22Rv1 (cell line): ENCODE results near the gene CDX2.

Experiments
- ZFX ChIP-seq: fragments of 450-650 bp; IDR thresholded peaks from 2 replicates; pipeline ENCODE4 v1.6.1; 2017; ENCODE audit warnings: antibody characterized with exemption, borderline replicate concordance
- TF ChIP-seq, protein P1 (sequence below): fragments of 450-650 bp; IDR thresholded peaks from 2 replicates; pipeline ENCODE4 v1.5.1; 2017; ENCODE audit warnings: mild to moderate bottlenecking

GRCh38 chr13:27980280-27980998, 11.3 kb upstream of the CDX2 start:
- TF ChIP-seq, protein P1, sequence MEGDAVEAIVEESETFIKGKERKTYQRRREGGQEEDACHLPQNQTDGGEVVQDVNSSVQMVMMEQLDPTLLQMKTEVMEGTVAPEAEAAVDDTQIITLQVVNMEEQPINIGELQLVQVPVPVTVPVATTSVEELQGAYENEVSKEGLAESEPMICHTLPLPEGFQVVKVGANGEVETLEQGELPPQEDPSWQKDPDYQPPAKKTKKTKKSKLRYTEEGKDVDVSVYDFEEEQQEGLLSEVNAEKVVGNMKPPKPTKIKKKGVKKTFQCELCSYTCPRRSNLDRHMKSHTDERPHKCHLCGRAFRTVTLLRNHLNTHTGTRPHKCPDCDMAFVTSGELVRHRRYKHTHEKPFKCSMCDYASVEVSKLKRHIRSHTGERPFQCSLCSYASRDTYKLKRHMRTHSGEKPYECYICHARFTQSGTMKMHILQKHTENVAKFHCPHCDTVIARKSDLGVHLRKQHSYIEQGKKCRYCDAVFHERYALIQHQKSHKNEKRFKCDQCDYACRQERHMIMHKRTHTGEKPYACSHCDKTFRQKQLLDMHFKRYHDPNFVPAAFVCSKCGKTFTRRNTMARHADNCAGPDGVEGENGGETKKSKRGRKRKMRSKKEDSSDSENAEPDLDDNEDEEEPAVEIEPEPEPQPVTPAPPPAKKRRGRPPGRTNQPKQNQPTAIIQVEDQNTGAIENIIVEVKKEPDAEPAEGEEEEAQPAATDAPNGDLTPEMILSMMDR = no peak
- TF ChIP-seq ZFX = no peak
